HUES48 (cell line): ENCODE results near the gene C12orf57.

Experiments used
- H3K27ac ChIP-seq: one replicate; pipeline ENCODE4 v1.7.0; 2013; ENCODE audit warnings: low read depth, low read length, inconsistent platforms
- H3K27me3 ChIP-seq: 2 replicates; pipeline ENCODE4 v1.6.1; 2013; ENCODE audit warnings: mild to moderate bottlenecking, low read length; ENCODE audit not compliant: control insufficient read depth, insufficient read depth
- H3K36me3 ChIP-seq: 2 replicates; pipeline ENCODE4 v1.6.1; 2013; ENCODE audit warnings: low read length; ENCODE audit not compliant: control insufficient read depth, insufficient read depth
- H3K4me1 ChIP-seq: 2 replicates; pipeline ENCODE4 v1.6.1; 2013; ENCODE audit warnings: mild to moderate bottlenecking, low read length; ENCODE audit not compliant: control insufficient read depth, insufficient read depth
- H3K4me3 ChIP-seq: 2 replicates; pipeline ENCODE4 v1.5.1; 2013; ENCODE audit warnings: mild to moderate bottlenecking, low read depth, low read length
- H3K9ac ChIP-seq: 2 replicates; pipeline ENCODE4 v1.6.1; 2013; ENCODE audit warnings: mild to moderate bottlenecking, low read depth, low read length, moderate library complexity
- H3K9me3 ChIP-seq: 2 replicates; pipeline ENCODE4 v1.6.1; 2013; ENCODE audit warnings: low read length; ENCODE audit not compliant: control insufficient read depth, insufficient read depth

The C12orf57 gene

DNA sequence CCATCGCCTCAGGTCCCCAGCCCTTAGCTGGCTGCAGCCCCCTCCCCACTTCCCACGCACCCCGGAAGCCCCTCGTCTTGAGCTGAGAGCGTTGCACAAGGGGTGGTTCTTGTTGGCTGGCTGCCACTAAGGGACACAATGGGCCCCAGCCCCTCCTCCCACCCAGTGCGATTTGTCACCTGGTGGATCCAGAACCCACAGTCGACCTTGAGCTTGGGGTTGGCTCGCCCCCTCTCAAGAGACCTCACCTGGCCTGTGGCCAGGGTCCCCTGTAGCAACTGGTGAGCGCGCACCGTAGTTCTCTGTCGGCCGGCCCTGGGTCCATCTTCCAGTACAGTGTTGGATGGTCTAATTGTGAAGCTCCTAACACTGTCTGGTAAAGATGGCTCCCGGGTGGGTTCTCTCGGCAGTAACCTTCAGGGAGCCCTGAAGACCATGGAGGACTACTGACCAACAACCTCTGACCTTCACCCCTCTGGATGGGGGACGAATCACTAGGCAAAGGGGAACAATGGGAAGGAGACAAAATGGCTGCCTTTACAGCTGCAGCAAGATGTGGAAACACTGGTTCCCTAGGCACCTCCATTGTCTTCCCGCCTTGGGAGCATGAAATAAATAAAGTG lies 20.1 kb downstream of the C12orf57 start:
- no peaks in the 10 kb centered on the region for H3K9me3 ChIP-seq
- H3K4me3 ChIP-seq = peak overlapping the region; percentile 78
- no peaks in the 10 kb centered on the region for H3K27me3 ChIP-seq
- peak overlapping the region; percentile 59 for H3K9ac ChIP-seq
- H3K27ac ChIP-seq = peak overlapping the region; percentile 31
- peaks cover 39% of the 10 kb centered on the region for H3K4me1 ChIP-seq
- H3K36me3 ChIP-seq = peaks cover 48% of the 10 kb centered on the region

DNA sequence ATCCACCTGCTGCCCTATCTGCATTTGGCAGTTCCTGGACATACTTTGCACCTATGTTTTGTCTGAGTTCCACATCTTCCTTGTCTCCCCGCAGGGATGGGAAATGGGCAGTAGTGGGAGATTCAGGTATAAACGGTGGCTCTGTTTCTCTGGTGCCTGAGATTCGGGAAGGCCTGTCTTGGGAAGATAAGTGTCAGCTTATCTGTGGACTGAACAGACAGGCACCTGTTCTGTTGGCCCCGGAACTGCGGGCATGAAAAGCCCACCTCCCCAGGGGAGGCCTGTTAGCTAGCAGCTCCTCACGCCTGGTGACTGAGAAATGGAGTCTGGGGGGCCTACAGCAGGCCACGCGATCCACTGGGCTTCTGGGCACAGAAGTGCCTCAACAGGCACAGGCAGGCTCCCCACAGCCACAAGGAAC lies 20.8 kb downstream of the C12orf57 start:
- peaks cover 53% of the 10 kb centered on the region for H3K36me3 ChIP-seq
- H3K4me1 ChIP-seq = peaks cover 43% of the 10 kb centered on the region
- no peaks in the 10 kb centered on the region for H3K27me3 ChIP-seq
- no peak overlapping the region for H3K9ac ChIP-seq
- H3K9me3 ChIP-seq = no peaks in the 10 kb centered on the region
- peak overlapping the region; percentile 79 for H3K27ac ChIP-seq
- H3K4me3 ChIP-seq = peak overlapping the region; percentile 78; the same call in 1 of the 2 replicates

DNA sequence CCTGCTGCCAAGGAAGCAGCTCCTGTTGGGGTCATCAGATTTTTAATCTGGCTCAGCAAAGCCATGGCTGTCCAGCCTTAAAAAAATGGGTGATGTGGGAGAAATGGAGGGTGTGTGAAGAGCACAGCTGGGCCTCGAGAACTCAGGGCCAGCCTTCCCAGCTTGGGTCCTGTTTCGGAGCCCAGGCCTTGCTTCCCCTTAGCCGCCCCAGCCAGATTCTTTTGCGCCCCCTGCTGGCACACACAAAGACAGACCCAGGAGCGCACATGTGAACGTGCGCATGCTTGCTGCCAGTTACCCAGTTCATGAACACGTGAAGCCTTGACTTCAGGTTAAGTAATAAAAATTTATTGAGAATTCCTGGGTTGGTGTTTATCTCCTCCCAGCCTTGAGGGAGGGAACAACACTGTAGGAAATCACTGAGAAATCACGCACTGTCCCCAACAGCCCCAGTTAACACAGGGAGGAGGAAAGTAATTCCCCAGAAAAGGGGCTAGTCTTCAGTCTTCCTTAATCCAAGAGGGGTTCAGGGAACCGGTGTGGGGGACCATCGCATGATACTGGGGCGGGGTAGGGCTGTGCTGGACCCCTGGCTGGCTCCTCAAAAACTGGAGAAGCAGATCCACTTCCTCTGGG lies 21.3 kb downstream of the C12orf57 start:
- Histone ChIP-seq H3K9ac (no peak overlapping the region), H3K4me1 (peaks cover 43% of the 10 kb centered on the region), H3K36me3 (peaks cover 53% of the 10 kb centered on the region), H3K9me3 (no peaks in the 10 kb centered on the region), H3K4me3 (no peak overlapping the region), H3K27ac (peak overlapping the region; percentile 79), H3K27me3 (no peaks in the 10 kb centered on the region)

DNA sequence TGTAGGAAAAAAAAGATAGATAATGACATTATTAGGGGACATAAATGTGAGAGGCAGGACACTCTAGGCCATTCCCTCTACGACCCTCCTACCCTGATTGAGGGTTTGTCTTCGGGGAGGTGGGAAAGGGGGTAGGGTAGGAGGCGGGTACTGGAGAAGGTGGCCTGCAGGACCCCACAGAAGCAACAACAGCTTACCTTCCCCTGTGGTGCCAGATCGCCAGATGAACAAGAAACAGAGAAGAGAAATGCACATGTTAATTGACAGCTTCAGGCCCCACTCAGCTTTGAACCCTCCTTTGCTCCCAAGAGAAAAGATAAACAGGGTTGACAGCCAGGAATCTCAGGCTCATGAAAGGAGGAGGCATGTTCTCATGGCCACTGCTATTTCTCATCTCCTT lies 21.9 kb downstream of the C12orf57 start:
- no peak overlapping the region for H3K4me3 ChIP-seq
- H3K27me3 ChIP-seq = no peaks in the 10 kb centered on the region
- H3K9ac ChIP-seq = no peak overlapping the region
- no peaks in the 10 kb centered on the region for H3K9me3 ChIP-seq
- H3K4me1 ChIP-seq = peaks cover 43% of the 10 kb centered on the region
- peaks cover 53% of the 10 kb centered on the region for H3K36me3 ChIP-seq
- H3K27ac ChIP-seq = no peak overlapping the region

DNA sequence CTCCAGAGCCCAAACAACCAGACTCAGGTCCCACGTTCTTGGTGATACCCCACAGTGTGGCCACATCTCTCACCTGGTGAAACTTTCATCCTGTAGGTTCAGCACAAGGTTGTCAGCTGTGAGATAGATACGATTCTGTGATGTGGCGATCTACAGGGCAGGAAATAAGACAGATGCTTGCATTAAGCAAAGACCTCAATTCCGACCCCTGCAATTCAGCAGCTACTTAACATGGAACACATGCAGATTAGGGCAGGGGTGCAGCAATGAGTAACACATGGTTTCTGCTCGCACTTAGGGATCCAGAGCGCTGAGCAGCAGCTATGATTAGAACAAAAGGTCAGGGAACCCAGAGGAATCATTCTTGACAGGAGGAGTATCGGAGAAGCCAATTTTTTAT lies 22.5 kb downstream of the C12orf57 start:
- peaks cover 53% of the 10 kb centered on the region for H3K36me3 ChIP-seq
- no peak overlapping the region for H3K9ac ChIP-seq
- H3K27ac ChIP-seq = no peak overlapping the region
- no peaks in the 10 kb centered on the region for H3K9me3 ChIP-seq
- no peak overlapping the region for H3K4me3 ChIP-seq
- peaks cover 37% of the 10 kb centered on the region for H3K4me1 ChIP-seq
- no peaks in the 10 kb centered on the region for H3K27me3 ChIP-seq

DNA sequence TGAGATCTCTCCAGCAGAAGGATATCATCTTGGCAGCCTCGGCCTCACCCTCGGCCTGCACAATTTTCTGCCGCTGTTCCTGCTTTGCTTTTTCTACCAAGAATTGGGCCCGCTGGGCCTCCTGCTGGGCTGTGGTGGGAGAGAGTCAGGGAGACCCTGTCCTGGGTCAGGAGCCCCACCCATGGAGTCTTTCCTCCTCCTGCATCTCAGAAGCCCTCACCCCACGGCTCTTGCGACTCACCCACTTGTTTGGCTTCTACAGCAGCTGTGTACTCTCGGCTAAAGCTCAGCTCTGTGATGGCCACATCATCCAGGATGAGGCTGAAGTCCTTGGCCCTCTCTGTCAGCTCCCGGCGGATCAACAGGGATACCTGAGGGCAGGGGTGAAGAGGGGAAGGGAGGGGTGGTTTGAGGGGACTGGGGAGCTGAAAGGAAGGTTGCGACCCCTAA lies 23.9 kb downstream of the C12orf57 start:
- Histone ChIP-seq H3K27me3 (no peaks in the 10 kb centered on the region), H3K4me3 (no peak overlapping the region), H3K36me3 (peaks cover 59% of the 10 kb centered on the region), H3K9me3 (no peaks in the 10 kb centered on the region), H3K4me1 (peaks cover 29% of the 10 kb centered on the region), H3K27ac (peak overlapping the region; percentile 3), H3K9ac (no peak overlapping the region)

DNA sequence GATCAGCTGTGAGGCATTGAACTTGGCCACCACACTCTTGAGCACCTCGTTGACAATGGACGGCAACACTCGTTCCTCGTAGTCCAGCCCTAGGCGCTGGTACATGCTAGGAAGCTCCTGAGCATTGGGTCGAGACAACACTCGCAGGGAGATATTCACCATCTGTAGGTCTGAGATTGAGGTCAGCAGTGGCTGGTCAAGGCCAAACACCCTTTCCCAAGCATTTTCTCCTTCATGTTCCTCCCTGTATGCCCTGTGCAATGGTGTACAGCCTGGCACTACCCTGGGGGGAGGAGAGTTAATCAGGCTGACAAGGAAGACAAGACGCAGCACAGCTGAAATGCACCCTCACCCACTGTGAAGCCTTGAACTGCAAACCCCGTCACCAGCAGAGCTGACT lies 24.6 kb downstream of the C12orf57 start:
- H3K4me3 ChIP-seq = peak overlapping the region; percentile 100; the same call in 1 of the 2 replicates
- H3K4me1 ChIP-seq = peaks cover 28% of the 10 kb centered on the region
- H3K9me3 ChIP-seq = no peaks in the 10 kb centered on the region
- no peaks in the 10 kb centered on the region for H3K27me3 ChIP-seq
- peaks cover 61% of the 10 kb centered on the region for H3K36me3 ChIP-seq
- no peak overlapping the region for H3K9ac ChIP-seq
- no peak overlapping the region for H3K27ac ChIP-seq

DNA sequence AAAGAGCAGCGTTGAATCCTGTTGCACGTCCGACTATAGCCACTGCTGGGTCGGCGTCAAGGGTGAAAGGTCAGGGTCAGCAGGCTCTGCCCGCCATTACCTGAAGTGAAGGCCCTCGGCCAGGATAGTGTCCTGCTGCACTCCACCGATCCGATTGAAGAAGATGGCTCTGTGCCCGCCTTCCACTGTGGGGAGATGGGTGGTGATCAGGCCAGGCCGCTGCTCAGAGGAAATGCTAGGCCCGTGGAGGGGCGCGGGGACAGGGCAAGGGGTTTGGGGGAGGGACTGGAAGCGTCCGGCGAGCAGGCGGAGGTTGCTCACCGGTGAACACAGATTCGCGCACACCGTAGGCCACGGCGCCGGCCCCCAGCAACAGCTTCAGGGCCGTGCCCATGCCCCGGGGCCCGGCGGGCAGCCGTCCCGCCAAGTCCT lies 26.3 kb downstream of the C12orf57 start:
- H3K9me3 ChIP-seq = no peaks in the 10 kb centered on the region
- H3K27ac ChIP-seq = peak overlapping the region; percentile 95
- H3K4me3 ChIP-seq = peak overlapping the region; percentile 100
- peaks cover 14% of the 10 kb centered on the region for H3K4me1 ChIP-seq
- H3K27me3 ChIP-seq = no peaks in the 10 kb centered on the region
- H3K36me3 ChIP-seq = peaks cover 65% of the 10 kb centered on the region
- H3K9ac ChIP-seq = peak overlapping the region; percentile 99

DNA sequence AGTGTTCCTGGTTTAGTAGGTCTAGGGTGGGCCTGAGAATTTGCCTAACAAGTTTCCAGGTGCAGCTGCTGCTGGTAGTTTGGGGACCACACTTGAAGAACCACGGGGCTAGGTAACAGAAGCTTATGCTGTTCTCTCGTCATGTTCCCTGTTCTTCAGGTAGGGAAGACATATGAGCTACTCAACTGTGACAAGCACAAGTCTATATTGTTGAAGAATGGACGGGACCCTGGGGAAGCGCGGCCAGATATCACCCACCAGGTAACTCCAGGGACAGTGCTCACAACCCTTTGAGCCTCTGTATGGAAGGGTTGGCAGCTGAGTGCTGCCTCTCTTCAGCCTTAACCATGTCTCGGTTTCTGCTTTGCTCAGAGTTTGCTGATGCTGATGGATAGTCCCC lies 30.4 kb downstream of the C12orf57 start:
- Histone ChIP-seq H3K9ac (no peak overlapping the region), H3K36me3 (peaks cover 65% of the 10 kb centered on the region), H3K4me1 (peaks cover 6% of the 10 kb centered on the region), H3K4me3 (no peak overlapping the region), H3K9me3 (no peaks in the 10 kb centered on the region), H3K27ac (no peak overlapping the region), H3K27me3 (no peaks in the 10 kb centered on the region)

DNA sequence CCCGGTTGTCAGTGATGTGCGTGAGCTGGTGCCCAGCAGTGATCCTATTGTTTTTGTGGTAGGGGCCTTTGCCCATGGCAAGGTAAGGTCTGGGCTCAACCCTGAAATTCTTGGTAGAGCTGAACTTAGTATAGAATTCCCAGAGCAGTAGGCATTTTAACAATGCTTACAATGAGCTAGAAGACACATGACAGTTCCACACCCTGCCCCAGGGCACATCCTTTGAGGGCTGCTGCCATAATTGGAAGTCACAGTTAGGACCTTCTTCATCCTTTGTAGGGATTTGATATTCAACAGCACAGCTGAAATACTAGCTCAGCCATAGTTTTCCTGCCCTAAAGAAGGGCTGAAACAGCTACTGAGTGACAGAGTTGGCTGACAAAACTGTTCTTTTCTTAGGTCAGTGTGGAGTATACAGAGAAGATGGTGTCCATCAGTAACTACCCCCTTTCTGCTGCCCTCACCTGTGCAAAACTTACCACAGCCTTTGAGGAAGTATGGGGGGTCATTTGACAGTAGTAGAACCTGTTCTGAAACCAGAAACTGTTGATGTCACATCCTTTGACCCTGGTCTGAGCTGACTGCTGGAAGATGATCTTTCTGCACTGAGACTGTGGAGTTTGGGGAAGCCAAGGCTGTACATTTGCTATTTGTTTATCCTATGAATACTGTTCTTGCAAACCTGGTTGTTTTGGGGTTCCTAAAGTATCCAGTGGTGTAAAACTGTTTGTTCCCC lies 31.6 kb downstream of the C12orf57 start:
- no peak overlapping the region for H3K9ac ChIP-seq
- H3K4me3 ChIP-seq = no peak overlapping the region
- H3K36me3 ChIP-seq = peaks cover 72% of the 10 kb centered on the region
- H3K9me3 ChIP-seq = no peaks in the 10 kb centered on the region
- H3K4me1 ChIP-seq = peaks cover 4% of the 10 kb centered on the region; the same call in 1 of the 2 replicates
- no peak overlapping the region for H3K27ac ChIP-seq
- H3K27me3 ChIP-seq = no peaks in the 10 kb centered on the region

DNA sequence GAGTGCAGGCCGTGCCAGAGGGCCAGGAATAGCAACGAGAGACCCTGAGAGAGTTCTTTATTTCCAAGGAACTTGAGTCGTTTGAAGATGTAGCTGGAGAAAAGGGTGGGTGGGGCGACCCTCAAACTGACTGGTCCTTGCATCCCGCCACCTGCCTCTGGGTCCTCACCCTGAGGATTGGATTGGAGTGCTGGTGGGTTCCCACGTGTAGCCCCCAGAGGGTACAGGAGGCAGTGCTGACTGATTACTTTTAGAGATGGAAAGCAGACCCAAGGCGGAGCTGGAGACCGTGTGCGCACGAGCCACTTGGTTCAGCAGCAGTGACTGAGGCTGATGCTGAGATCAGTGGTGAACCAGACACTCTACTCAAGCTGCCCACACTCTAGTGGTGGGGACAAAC lies 33.8 kb downstream of the C12orf57 start:
- Histone ChIP-seq H3K27me3 (no peaks in the 10 kb centered on the region), H3K4me3 (no peak overlapping the region), H3K27ac (no peak overlapping the region), H3K4me1 (no peaks in the 10 kb centered on the region), H3K9ac (no peak overlapping the region), H3K9me3 (no peaks in the 10 kb centered on the region), H3K36me3 (peaks cover 87% of the 10 kb centered on the region)
